HL-60/S4 (cell line): Measurements from ENCODE around the gene PTOV1.

ENCODE experiments used
- in situ Hi-C: fragments of 300-500 bp; cut with MboI; formaldehyde crosslinking; loops from 2 replicates; pipeline ENCODE4 v1.14.3; 2022; ENCODE audit warnings: low sequenced_read_pairs

PTOV1 gene

DNA sequence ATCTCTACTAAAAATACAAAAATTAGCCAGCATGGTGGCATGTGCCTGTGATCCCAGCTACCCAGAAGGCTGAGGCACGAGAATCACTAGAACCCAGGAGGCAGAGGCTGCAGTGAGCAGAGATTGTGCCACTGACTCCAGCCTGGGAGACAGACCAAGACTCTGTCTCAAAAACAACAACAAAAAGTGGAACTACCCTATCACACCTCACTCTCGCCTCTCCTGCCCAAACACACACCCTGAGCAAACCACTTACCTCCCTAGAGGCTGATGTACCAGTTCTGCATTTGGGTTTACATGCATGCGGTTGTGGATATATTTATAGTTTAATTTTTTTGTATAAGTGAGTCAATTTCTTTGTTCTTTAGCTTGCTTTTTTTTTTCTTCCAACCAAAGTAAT, 7.7 kb upstream of the PTOV1 start:
- in situ Hi-C loops = no loop called here

DNA sequence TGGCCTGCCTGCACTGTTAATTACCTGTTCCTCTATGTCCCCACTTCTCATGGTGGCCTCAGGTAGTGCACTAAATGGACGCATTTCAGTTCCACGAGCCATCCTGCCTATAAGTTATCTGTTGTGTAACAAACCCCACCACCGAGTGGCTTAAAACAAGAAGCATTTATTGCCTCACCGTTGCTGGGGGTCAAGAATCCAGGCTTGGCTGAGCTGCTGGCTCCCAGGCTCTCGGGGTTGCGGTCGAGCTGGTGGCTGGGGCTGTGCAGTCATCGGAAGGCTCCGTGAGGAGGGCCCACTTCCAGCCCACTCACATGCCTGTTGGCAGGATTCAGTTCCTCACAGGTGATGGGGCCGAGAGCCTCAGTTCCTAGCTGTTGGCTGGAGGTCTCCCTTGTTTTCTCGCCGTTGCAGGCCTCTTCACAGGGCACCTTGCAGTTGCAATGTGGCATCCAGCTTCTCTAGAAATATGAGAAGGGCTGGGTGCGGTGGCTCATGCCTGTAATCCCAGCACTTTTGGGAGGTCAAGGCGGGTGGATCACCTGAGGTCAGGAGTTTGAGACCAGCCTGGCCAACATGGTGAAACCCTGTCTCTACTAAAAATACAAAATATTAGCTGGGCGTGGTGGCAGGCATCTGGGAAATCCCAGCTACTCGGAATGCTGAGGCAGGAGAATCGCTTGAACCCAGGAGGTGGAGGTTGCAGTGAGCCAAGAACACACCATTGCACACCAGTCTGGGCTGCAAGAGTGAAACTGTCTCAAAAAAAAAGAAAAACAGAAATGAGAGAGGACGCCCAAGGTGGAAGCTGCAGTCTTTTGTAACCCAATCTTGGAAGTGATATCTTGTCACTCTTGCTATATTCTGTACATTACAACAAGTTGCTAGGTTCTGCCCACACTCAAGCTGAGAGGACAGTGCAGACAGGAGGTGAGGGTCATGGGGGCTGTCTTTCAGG, 6.5 kb upstream of the PTOV1 start:
- in situ Hi-C loops = no loop called here

DNA sequence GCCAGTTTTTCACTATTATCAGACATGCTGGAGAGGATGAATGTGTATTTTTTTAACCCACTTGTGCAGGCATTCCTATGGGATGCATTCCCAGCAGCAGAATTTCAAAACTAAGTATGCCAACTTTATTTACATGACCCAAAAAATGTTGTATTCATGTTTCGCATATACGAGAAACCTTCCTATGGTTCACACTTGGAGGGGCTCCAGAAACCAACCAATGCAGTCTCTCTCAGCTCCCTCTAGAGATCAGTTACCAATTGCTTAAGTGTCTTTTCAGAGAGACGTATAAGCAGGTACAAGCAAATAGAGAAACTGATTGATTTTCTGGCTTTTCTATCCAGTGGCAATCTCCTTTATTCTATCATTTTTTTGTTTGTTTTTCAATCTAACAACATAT, 5.5 kb upstream of the PTOV1 start:
- in situ Hi-C loops = no loop called here

DNA sequence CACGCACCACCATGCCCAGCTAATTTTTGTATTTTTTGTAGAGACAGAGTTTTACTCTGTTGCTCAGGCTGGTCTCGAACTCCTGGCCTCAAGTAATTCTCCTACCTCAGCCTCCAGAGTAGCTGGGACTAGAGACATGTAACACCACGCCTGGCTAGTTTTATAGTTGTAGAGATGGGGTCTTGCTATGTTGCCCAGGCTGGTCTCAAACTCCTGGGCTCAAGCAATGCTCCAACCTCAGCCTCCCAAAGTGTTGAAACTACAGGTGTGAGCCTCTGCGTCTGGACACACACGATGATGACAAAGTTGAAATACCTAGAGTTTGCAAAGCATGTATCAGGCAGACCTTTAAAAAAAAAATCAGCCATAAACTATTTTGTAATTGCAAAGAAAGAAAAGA, 4.6 kb upstream of the PTOV1 start:
- in situ Hi-C loops = no loop called here

DNA sequence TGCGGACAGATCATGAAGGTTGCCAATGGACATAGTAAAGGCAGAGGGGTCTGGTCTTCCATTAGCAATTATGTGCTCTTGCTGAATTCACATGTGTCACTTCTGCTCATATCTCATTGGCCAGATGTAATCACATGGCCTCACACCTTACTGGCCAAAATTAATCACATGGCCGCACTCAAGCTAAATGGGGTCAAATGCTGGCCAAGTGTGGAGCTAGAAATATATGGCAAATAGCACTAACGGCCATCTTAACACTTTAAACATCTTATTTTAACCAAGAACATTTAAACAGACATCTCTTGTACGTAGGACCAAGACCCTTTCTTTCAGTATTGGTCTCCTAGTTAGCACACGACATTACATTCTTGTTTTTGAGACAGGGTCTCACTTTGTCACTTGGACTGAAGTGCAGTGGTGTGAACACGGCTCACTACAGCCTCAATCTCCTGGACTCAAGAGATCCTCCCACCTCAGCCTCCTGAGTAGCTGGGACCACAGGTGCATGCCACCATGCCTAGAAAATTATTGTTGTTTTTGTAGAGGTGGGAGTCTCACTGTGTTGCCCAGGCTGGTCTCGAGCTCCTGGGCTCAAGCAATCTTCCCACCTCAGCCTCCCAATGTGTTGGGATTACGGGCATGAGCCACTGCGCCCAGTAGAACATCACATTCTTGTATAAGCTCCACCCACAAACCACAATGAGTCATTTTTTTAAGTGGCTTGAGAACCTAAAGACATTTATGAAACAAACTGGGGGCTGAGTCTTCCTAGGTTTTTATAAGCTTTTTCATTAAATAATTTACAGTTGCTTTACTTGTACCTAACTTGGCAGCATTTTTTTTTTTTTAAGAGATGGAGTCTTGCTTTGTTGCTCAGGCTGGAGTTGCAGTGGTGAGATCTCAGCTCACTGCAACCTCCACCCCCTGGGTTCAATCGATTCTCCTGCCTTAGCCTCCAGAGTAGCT, 2.9 kb upstream of the PTOV1 start:
- in situ Hi-C loops = no loop called here

DNA sequence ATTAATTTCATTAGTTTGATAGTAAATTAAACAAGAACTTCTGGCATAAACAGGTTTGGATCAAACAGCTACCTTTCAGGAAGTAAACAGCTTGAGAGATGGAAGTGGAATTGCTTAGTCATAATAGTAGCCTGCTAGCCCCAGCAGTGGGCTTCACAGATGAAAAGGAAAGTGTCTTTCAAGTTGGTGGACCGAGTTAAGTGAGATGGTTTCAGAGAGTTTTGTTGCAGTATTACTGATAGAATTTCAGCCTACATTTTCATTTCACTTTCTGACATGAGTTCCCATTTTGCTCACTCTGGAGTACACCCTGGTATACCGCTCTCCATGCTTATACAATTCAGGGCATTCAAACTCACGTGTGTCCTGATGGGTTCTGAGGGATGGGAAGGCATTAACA, 2.0 kb upstream of the PTOV1 start:
- in situ Hi-C loops = no loop called here

DNA sequence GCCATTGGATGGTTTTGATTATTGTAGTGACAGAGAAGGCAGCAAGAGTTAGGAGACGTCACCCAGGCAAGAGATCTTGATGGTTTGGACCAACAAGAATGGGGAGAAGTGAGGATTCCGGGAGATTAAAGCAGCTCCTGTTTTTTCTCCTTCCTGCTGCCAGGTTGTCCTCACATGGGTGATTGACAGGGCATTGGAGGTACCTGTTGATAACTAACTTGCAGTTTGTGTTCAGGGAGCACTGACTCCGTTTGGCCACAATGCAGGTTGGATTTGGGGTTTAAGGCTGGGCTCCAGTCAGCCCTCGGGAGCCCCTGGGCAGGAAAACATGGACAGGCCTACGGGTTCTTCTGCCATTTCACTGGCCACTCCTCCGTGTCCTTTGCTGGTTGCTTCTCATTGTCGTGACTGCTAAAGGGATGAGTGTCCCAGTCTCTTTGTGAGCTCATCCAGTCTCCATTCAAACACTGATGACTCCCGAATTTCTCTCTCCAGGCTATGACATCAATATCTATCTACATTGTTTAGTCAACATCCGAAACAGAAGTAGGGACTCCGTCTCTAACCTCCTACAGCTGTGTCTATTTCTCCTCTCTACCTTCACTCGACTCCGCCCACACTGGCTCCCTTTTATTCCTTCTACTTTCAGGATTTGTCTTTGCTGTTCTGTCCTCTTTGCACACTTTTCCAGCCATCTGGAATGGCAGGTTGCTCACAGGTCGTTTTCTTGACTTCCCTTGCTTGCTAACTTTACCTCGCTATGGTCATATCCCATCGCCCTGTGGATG, 1.3 kb upstream of the PTOV1 start:
- in situ Hi-C loops = no loop called here

DNA sequence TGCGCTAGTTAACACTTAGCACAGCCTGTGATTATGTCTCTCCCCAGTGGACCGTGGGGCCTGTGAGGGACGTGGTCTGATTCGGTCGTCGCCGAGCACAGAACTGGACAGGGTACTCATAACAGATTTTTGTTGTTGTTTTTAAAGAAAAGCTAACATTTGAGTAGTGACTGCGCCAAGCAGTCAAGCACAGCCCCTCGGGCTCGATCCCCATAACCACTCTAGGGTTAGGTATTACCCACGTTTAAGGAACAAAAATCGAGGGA, 805 bp upstream of the PTOV1 start:
- in situ Hi-C loops = no loop called here

DNA sequence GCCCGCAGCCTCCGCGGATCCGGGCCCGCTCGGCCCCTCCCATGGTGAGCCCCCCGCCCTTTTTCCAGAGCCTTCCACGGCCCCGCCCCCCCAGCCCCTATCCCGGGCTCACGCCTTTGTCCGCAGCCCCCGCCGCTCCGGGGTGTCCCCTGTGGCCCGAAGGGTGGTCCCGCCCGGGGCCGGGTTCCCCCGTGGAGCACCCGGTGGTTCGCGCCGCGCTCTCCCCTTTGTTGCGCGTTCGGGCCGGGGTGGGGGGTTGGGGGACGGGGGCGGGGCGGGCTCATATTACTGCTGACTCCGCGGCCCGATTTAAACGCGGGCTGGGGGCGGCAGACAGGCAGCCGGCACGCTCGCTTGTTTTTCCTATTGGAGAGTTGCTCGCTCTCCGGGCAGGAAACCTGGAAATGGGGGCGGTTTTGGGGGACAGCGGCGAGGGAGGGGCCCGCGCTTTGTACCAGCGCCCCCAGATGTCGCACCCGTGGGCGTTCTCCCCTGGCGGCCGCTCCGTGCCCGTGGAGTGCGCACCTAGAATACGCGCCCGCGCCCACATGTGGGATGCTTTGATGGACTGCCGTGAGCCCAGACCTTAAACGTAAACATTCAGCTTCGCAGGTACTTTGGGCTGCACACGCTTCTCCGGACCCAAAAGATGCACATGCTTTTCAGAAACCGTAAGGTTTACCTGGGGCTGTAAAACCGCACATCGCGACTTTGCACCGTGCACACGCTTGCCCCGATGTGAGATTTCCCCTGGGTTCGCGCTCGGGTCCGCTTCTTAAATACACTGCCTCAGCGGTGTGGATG, 699 bp downstream of the PTOV1 start:
- in situ Hi-C loops = no loop called here

DNA sequence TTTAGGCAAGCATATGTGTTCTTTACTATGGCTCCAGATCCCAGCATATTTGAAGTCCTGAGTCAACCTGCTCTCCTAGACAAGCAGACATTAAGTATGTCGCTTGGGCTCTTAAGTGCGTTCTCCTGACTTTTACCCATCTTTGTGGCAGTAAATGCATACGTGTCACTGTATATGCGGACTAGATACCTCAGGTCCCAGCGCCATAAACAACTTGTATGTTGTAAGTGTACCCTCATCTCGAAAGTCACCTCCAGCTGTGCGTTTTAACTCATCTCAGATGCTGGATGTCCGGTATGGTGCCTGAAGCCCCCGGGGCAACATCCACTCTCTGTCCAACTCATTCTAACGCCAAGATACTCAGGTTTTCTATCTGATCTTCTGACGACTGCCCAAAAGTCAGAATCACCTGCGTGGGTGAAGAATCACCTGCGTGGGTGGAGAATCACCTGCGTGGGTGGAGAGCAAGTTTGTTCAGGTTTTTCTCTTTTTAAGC, 1.7 kb downstream of the PTOV1 start:
- in situ Hi-C loops = no loop called here

DNA sequence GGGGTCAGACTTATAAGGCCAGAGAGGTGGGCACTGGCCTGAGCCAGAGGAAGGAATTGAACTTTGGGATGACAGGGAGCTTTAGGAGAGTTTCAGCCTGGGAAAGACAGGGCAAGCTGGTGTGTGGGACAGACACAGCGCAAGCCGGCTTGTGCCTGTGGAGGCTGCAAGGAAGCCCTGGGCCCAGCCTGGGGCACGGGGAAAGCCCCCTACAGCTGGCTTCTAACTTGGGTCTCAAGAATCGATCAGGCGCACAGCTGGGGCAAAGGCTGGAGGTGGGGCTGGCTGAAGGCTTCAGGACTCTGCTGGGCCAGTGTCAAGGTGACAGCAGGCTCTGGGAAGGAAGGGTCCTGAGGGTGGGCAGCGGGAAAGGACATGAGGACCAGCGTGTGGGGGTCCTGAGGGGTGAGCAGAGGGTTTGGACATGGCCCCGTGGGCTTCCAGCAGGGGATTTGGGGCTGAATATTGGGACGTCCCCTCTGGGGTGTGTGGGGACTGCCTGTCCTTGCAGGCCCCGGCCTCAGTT, 3.0 kb downstream of the PTOV1 start:
- in situ Hi-C loops = no loop called here

DNA sequence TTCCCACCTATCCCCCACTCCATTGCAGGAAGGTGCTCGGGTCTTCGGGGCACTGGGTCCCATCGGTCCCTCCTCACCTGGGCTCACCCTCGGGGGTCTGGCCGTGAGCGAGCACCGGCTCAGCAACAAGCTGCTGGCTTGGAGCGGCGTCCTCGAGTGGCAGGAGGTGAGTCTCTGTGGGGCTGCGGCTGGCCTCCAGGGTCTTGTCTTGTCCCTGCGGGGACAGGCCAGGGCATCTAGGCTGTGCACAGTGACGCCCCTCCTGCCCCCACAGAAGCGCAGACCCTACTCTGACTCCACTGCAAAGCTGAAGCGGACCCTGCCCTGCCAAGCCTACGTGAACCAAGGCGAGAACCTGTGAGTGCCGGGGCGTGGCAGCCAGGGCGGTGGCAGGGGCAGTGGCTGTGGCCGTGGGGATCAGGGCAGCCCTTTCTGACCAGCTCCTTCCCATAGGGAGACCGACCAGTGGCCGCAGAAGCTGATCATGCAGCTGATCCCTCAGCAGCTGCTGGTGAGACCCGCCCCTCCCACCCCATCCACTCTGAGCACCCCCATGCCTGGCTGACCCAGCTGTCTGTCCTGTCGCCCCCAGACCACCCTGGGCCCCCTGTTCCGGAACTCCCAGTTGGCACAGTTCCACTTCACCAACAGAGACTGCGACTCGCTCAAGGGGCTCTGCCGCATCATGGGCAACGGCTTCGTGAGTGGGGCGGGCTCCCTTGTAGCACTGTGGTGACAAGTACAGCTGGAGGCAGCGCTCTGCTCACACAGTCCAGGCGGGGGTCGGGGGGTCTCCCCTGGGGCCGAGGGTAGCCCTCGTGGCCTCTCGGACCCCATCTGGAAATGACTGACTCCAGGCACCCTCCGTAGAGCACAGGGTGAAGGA, 3.7 kb downstream of the PTOV1 start:
- in situ Hi-C loops = no loop called here

DNA sequence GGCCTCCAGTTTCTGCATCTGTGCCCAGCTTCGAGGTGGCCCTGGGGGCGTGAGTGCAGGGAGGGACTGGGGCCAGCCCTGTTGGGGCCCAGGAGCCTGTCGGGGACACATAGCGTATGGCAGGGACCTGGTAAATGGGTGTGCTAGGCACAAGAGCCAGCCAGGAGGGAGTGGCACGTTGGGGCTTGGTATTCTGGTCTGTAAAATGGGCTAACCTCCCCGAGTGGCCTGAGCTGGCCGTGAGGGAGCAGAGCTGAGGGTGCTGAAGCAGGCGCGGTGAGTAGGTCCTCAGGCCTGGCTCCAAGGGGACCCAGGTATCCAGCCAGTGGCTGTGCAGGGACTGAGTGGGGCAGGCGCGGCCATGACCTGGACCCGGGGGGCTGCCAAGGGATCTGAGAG, 4.3 kb downstream of the PTOV1 start:
- in situ Hi-C loops = no loop called here

DNA sequence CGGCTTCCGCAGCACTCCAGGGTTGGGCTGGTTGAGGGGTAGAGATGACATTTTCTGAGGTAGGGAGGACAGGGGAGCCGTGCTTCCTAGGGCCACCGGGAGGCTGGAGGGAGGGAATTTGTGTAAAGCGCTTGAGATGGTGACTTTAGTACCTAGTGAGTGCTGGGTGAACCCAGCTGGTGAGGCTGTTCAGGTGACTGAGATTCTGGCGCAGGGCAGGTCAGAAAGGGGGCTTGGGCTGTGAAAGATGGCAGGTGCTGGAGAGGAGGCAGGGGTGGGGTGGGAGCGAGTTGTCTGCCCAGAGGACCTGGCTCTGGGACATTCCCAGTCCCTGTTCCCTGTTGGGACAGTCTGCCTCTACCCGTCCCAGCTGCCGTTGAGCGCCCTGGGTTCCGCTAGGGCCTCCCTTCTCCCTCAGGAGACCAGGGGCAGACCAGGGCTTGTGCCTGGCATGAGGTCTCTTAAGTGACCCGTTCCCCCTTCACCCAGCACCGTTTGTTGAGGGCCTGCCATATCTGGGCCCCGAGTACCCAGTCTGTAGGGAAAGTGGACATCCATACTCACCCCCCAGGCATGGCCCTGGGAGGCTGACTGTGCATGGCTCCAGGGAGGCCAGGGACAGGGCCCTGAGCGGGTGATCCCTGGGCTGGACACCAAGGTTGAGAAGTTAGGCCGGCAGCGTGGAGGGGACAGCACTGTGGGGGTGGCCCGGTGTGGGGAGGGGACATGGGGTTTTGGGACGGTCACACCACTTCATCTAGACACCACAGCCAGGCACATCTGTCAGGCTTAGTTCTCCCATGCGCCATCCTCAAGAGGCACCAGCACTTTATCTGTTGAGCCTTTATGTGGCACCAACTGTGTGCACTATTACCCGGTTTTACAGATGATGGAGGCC, 5.0 kb downstream of the PTOV1 start:
- in situ Hi-C loops = no loop called here

DNA sequence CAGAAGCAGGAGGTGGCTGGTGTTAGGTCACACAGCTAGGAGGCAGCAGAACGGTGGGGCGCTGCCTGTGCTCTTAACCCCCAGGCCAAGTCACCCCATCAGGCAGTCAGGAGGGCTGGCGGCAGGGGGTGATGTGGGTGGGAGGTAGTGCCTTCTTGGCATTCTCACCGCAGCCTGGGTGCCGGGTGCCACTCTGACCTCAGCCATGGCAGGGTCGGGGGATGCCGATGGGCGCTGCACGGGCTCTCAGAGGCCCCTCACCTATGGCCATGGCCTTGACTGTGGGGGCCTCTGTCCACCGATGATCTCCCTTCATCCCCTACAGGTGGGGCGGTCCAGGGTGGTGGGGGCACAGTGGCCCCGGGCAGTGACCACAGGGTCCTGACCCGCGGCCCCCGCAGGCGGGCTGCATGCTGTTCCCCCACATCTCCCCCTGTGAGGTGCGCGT, 5.6 kb downstream of the PTOV1 start:
- in situ Hi-C loops = no loop called here

DNA sequence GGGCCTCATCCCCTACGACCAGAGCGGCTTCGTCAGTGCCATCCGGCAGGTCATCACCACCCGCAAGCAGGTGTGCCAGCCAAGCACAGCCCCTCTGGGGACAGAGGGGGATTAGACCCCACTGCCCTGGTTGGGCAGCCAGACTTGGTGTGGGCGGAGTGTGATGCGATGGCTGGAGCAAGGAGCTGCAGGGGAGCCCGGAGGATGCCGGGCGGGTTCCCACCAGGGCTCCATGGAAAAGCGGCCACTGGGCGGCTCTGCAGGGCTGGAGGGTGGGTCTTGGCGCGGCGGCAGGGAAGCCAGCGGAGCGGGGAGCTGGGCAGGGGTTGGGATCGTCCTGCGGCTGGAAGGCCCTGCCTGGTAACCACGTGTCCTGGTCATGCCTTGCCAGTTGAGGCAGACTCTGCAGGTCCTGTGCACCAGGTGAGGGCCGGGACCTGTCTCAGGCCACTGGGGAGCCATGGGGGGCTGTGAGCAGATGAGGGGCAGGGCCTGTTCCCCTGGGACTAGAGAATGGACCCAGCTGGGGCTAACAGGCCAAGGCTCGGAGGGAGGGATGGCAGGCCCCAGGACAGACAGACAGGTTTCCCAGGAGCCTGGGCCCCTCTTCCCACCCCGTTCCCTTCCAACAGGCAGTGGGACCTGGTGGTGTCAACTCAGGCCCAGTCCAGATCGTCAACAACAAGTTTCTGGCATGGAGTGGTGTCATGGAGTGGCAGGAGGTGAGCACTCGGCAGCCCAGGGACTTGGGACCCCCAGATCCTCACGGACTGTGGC, 6.3 kb downstream of the PTOV1 start:
- in situ Hi-C loops = no loop called here

DNA sequence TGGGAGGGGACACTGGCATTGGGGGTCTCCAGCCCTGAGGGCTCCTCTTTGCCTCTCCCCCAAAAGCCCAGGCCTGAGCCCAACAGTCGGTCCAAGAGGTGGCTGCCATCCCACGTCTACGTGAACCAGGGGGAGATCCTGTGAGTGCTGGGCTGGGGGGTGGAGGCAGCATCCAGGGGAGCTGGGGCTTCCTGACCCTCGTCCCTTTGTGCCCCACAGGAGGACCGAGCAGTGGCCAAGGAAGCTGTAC, 6.8 kb downstream of the PTOV1 start:
- in situ Hi-C loops = no loop called here
